Stimulated activated CD8-positive, alpha-beta memory T cell treated with anti-CD3 and anti-CD28 coated beads, Interleukin-4, amount 100 ng/mL, for 48 hours (primary cell): ENCODE data around the gene CCRL2.
A peak's percentile ranks its signal among the peaks of the same experiment; 100 is the strongest.
"Not testable (repeated sequence)": the region's sequence is repeated elsewhere in the genome, so short reads cannot be mapped to it uniquely, and the experiment has no call there.

Source experiments
- DNase-seq: peaks from one replicate; pipeline ENCODE4 v3.0.0-alpha.2; 2020

The CCRL2 gene

DNA sequence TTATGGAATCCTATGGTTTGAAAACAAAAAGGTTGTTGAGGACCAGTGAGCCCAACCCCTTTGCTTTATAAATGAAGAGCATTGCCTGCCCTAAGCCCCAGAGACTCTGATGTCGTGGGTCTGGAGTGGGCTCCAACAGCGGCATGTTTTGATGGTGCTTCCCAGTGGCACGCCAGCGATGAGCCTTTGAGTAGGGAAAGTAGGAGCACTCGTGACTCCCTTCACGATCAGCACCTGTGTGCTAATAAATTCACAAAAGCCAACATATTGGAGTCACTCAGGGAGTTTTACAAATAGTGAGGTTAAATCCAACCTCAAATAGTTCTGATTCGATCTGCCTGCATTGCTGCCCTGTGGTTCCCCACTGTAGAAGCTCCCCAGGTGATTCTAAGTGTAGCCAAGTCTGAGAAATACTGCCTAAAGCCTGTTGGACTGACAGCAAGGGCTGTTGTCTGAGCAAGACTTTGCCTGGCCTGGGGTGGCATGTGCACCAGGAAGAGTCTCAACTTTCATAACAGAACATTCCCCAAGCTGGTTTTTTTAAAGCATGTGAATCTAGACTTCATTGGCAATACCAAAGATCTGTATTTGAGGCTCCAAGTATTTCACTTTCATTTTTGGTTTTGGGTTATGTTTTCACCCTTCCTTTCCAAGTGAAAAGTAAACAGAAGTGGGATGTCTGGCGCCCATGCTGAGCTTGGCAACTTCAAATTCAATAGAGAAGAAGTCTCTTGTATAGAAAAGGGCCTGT lies 26.4 kb upstream of the CCRL2 start:
- peak; percentile 5 for DNase-seq

DNA sequence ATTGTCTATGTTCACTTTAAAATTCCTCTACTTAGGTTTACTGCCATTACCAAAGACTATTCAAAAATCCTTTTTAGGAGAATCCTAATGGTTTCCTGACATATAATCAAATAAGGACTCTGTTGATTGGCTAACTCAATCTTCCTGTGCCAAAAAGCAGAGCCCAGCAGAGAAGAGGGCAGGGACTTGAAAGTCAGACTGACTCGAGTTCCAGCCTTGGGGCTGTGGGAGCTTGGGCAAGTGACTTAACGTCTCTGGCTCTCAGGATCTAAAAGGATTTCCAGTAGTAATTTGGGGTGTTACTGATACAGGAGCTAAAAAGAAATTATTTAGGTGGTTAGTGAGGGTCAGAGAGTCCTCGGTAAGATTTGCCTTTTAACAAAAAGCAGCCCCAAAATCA lies 25.4 kb upstream of the CCRL2 start:
- DNase-seq = peak; percentile 20

DNA sequence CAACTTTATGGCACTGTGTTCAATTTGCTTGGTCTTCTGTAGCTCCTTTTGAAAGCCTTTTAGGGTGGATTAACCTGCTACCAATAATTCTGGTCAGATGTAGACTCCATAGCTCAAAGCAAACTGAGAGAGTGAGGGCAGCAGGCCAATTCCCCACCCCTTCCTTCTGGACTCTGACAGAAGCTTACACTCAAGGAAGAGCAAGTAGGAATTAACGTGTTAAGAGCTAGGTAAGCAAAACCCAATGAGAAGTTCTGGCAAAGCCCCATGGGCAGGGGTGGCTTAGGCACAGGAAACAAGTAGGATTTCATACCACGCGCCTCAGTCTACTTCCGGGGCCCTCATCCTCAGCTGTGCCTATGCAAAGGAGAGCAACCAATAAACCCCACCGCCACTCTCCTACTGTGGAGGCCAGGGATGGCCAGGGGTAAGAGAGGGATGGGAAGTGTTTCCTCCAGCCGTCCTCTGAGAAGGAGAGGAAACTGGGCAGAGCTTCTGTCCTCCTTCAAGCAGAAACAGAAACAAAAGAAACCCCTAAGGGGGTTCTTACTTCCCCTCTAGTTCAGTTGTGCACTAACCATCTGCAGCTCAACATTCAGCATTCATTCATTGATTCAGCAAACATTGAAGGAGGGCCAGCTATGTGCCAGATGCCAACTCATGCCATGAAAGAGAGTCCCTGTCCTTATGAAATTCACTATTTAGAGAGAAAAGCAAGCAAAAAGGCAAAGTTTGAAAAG lies 23.7 kb upstream of the CCRL2 start:
- DNase-seq = no peak

DNA sequence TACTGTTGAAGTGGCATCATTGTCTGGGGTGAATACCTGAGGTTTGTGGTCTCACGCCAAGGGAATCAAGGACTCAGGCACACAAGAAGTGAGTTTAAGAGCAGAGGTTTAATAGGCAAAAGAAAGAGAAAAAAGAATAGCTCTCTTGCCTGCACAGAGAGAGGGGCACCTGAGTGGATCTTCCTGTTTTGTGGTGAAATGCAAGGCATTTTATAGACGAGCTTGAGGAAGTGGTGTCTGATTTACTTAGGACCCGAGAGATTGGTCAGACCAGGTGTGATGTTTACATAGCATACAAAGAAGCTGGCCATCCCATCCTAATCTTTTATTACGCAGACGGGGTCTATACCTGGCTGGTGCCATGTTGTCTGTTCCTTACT lies 23.1 kb upstream of the CCRL2 start:
- DNase-seq = no peak

DNA sequence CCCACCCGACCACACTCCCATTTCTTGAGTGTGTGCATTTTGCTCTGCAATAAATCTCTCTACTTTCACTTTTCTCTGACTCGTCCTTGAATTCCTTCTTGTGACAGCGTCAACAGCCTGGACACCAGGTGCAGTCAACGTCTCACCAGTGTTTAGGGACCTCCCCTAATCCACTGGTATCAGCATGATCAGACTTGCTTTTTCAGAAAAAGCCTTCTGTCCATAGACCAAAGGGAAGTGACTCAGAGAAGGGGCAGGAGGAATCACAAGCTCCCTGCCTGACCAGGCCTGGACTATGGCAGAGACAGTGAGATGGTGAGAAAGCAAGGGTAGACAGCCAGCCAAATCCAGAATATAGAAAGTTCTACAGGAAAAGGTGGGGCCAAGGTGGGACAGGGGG lies 20.9 kb upstream of the CCRL2 start:
- no peak for DNase-seq

DNA sequence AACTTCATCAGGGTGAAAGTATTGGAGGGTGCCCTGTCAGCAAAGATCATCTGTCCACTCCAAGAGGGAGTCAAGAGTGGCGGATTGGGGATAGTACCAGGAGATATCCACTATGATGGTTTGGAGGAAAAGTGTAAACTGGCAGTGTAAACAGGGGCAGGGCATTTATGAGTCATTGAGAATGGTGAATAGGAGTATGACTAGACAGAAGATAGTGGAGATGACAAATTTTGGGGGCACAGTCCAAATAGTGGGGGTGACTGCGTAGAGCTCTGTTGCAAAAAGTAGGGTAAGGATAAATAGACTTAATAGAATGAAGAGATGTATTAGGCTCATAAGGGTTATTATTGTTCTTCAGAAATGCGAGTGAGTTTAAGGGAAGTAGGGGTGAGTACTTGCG lies 18.2 kb upstream of the CCRL2 start:
- not testable (repeated sequence) for DNase-seq

DNA sequence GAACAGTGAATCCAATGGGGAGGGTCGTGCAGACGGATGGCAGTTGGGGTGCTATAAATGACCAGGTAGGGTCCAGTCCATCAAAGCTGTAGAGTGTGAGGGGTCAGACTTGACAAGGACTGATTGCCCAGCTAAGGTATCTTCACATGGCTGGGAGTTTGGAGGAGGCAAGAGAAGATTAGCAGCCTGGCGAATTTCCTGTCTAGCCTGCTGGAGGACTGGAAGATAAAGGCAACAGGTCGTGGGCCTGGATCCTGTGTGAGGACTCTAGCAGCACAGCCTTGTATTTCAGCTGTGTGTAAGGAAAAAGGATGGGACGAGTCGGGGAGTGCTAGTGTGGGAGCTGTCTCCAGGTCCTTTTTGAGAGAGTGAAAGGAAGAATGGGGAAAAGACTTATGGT lies 17.8 kb upstream of the CCRL2 start:
- DNase-seq = no peak

DNA sequence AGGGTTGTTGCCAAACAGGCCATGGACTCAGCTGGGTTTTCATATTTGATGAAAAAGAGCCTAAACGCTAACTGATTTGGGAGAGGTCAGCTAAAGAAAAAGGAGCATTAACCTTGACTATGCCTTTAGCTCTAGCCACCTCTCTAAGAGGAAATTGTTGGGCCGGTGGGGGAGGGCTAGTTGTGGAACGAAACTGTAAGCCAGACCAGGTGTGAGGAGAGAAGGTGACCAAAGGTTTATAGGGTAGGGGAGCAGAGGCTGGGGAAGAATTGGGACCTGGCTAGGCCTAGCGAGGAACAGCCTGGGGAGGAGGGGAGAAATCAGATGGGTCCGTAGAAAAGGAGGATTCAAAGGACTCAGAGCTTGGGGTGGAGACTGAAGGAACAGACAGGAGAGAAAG lies 15.5 kb upstream of the CCRL2 start:
- DNase-seq = not testable (repeated sequence)

DNA sequence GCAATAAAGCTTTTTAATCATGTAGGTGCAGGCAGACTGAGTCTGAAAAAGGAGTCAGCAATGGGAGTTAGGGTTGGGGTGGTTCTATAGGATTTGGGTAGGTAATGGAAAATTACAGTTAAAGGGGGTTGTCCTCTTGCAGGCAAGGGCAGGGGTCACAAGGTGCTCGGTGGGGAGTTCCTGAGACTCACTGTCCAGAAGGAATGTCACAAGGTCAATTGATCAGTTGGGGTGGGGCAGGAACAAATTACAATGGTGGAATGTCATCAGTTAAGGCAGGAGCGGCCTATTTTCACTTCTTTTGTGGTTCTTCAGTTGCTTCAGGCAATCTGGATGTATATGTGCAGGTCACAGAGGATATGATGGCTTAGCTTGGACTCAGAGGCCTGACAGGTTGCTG lies 14.0 kb upstream of the CCRL2 start:
- no peak for DNase-seq

DNA sequence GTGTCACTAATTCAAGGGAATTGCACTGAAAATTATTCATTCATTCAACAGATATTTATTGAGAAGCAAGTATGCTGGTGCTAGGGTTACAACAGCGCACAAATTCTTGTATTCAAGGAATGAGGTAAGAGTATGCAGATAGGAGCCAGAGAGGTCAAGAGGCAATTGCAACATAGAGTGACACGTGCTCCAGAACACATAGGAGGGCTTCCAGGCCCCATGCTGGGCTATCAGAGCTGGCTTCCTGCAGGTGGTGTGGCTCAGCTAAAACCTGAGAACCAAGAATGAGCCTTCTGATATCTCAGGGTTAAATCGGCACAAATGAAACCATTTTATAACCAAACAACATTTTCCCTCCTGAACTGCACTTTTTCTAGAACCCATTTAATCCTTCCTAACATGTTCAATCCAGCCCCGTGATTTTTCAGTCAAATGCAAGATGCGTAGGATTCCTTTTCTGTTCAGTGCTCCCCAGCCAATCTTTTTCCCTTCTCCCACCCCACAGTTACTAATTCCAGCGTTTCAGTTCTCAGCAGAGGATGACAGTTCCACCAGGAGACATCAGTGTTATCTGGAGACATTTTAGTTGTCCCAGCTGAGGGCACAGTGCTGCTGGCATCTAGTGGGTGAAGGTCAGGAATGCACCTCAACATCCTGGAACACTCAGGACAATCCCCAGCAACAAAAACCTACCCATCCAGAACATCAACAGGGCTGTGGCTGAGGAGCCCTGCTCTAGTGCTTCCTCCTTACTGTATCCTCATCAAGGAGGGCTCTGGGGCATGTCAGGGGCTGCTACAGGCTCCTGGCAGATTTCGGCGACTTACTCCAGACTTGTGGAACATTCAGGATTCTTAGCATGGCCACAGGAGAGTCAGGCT lies 13.3 kb upstream of the CCRL2 start:
- no peak for DNase-seq

DNA sequence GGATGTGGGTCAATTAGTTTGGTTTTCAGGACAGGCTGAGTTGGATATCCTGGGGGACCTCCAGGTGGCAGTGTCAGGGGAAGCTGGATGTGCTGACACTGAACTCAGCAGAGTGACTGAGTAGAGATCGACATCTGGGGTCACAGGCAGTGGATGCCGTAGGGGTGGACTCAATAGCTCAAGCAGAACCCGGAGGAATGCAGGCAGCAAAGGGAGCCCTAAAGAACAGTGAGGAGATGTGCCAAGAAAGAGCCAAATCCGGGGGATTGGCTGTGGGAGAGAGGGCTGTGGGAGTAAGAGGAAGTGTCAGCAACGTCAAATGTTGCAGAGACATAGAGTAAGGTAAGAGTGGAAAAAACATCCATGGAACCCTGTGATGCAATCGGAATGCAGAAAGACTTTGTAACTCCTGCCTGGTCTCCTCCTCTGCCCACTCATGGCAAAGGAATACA lies 11.8 kb upstream of the CCRL2 start:
- DNase-seq = no peak

DNA sequence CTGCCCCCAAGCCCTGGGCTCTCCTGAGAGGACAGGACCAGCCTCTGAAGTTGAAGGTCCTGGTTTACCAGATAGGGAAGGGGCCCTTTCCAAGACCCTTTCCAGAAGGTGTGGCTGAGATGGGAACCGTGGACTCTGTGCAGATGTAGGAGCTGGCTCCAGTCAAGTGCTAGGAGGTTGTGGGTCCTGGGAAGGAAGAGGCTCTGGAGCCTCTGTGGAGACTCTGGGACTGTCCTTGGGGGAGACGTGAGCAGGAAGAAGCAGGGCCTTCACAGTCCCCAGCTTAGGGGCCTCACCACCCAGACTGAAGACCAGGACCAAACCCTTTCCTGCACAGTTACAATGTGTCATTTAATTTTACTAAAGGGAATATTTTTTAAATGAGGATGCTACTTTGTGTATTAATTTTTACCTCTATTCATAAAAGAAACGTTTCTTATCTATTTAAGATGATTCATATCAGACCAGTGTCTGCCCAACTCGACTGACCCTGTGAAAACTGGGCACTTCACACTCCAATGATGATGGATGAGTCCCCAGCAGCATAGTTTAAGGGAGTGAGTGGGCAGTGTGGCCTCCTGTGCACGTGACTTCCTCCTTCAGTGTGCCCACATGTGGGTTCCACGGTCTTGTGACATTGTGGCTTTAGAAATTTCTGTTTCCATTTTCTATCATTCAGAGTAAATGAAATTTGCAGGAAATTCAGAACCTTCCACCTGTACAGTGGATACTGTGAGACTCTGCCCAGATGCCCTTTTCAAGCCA lies 11.1 kb upstream of the CCRL2 start:
- no peak for DNase-seq

DNA sequence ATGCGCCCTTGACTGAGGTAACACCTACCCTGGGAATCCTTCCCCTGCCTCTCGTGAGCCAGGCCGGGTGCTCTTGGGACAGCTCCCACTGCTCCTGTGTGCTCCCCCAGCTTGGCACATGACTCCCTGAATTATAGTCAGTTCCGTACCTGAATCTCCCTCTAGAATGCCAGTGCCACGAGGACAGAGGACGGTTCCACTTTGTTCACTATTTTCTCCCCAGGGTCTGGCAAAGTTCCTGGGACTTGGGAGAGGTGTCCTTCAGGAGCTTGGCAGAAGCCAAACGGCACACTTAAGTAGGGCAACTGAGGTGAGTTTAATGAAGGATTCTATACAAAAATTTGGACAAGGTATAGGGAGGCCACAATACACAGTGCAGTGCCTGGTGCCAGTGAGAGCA lies 9.9 kb upstream of the CCRL2 start:
- no peak for DNase-seq

DNA sequence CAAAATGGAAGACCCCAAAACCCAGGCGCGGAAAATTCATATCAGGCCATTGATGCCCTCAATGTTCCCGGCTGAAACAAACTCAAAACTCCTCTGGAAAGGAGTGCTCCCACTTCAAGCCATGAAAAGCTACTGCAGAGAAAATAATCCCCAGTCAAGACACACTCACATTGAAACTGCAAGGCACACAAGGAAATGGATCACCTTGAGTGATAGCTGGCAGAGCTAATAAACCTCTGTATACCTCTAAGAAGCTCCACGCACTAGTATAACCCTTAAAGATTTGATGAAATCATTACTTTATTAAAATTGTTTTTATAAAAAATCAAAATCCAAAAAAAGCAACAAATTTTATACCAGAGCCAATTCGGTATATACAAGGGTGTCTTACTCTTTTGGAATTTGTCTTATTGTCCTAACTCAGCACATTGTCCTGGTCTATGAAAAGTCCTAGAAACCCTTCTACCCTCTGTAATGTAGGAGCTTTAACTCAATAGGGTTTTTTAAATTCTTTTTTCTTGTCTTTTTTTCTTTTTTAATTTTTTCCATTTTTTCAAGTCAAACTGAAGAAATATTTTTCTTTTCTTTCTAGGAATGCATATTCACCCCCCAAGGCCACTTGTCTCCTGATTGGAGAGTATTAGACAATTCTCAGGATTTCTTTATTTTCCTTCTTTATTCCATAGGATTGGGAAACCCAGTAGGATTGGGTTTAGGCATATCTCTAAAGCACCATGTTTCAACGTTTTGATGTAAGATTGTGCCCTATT lies 8.7 kb upstream of the CCRL2 start:
- DNase-seq = no peak

DNA sequence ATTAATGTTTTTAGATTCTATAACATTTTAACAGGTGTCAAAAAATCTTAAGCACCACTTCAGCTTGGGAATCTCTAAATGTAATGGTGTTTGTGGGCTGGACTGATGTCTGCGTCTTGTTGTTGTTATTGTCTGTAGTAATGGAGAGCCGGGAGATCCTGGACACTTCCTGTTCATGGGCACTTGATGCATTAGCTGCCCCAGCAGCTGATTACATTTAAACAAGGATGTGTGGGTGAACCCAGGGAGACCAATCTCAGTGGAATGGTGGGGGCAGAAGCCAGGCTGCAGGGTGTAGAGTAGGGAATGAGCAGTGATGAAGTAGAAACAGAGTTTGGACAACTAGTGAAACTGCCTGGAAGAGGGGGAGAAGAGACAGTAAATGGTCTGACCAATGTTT lies 8.0 kb upstream of the CCRL2 start:
- DNase-seq = no peak

DNA sequence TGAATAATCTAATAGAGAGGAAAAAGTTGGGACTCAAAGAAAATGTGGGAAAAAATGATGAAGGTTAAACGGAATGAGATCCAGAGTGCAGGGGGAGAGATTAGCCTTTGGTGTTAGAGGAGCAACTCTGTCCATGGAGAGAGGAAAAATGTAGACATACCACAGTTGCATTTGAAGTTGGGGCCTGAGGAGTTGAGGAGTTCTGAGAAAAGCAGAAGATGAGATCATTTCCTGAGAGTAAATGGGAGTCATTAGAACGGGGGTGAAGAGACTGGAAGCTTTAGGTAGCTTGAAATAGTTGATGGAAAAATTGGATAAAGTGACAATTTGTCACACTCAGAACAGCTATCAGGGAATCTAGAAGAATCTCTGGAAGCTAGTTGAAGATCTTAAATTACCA lies 7.5 kb upstream of the CCRL2 start:
- DNase-seq = no peak

DNA sequence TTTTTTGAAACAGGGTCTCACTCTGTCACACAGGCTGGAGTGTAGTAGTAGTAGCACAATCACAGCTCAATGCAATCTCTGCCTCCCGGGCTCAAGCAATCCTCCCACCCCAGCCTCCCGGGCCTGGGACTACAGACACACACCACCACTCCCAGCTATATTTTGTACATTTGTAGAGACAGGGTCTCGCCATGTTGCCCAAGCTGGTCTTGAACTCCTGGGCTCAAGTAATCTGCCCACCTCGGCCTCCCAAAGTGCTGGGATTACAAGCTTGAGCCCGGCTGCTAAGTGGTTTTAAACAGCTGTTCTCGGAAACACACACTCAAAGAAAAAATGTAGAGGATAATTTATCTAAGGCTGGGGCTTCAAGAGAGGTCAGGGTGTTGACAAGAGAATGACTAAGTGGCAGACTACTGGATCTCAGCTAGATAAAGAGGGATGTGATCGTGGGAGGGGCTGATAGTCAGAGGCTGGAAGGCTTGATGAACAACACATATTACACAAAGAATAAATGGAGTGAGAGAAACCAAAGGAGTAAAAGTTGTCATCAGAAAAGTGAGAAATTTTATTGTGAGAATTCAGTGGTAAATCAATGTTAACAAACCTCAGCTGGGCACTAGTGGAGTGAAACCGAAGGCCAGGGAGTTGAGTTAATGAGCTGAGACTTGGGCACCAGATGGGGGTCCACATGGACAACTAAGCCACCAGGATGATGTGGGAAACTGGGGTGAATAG lies 6.9 kb upstream of the CCRL2 start:
- DNase-seq = no peak

DNA sequence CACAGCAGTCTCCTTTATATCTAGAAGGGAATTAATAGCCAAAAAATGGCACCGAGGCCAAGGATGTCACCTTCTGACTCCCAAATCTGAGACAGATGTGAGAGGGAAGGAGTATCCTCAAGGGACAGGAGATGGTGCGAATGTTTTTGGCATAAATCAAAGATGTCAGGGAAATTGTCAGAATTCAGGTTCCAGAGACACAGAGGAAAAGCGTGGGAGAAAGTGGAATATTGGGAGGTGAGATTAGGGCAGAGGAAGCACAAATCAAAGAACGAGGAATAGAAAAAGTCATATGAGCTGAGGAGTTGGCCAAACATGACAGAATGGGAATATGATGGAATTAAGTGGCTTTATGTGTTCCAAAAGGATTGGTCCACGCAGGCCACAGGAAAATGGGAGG lies 6.2 kb upstream of the CCRL2 start:
- DNase-seq = no peak

DNA sequence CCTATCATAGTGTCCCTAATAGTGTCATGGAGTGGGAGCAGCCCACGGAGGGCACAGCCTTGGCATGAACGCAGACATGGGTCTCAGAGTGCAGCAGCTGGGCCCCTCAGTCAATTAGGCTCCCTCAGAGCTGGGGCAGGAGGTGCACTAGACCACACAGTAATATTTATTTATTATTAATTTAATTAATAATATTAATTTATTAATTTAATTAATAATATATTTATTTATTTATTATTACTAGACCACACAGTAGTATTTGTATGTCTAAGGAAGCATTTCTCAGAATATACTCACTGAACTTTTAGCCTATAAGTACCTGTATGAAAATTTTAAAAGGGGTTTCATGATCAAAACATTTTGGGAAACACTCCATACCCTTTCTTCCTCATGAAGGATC lies 5.5 kb upstream of the CCRL2 start:
- no peak for DNase-seq

DNA sequence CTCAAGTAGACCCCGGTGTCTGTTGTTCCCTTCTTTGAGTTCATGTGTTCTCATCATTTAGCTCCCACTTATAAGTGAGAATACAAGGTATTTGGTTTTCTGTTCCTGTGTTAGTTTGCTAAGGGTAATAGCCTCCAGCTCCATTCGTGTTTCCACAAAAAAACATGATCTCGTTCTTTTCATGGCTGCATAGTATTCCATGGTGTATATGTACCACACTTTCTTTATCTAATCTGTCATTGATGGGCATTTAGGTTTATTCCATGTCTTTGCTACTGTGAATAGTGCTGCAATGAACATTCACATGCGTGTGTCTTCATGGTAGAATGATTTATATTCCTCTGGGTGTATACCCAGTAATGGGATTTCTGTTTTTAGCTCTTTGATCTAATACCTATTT lies 4.2 kb upstream of the CCRL2 start:
- DNase-seq = not testable (repeated sequence)

DNA sequence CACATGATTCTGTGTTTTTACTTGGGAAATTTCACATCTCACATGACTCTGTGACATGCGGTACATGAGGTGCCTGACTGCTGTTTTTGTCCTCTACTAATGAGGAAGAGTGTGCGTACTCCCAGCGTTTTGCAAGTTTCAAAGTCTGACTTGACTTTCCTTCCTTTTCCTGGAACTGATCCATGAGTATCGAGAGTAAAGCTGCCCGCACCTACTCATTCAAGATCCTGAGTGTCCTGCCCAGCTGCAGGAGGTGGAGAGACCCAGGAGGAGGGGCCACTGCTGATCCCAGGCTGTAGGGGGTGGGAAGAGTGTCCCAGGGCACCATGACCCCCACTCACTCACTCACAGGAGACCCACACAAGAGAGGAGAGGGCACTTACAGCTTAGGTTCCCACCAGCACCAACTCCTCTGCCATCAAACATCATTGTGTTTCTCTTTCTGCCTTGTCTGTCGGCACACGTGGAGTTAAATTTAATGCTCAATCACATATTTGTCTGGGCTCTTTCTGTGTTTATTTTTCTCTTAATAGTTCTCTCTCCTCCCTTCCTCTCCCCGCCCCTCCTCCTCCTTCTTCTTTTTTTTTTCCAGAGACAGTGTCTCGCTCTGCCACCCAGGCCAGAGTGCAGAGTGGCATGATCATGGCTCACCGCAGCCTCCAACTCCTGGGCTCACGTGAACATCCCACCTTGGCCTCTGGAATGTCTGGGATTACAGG lies 1.6 kb upstream of the CCRL2 start:
- no peak for DNase-seq
